ENCODE data around the gene INPP5E.

Gene INPP5E

DNA sequence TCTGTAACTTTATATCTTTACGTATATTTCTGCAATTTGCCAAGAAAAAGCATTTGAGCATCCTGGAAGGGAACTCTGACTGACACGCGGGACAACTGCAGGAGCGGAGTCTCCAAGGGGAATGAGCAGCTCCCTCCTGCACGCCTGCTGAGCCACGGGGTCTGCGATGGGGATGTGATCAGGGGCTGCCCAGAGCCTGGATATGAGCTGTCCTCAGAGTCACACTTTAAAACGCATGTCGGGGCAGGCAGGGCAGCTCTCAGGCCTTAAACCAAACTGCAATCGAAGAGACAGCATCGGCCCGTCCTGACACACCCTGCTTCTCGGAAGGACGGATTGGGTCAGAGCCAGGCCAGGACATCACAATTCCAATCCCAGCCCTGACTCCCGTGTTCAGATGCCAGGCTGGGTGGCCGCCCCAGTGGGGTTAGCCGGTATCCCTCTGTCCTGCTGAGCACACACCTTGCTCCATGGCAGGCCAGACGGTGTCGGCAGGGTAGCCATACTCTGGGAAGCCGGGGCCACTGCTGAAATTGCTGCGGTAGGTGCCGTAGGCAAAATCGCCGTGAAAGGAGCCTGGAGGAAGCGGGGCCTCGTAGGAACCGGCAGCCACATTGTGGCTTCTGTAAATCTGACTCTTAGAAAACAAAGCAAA, 26.0 kb upstream of the INPP5E start:
- DNase-seq (ENCODE audit: low spot score) = no peak
- POLR2A ChIA-PET (ENCODE audit: low non-redundant PET) = no interaction called here
- CTCF ChIA-PET = interaction anchor here (0.7 kb wide), 2 partner anchors 206 to 763 kb away, joined by 3 to 4 read pairs; partner anchors contain the start of gene KCNT1
- TF ChIP-seq, protein P1, sequence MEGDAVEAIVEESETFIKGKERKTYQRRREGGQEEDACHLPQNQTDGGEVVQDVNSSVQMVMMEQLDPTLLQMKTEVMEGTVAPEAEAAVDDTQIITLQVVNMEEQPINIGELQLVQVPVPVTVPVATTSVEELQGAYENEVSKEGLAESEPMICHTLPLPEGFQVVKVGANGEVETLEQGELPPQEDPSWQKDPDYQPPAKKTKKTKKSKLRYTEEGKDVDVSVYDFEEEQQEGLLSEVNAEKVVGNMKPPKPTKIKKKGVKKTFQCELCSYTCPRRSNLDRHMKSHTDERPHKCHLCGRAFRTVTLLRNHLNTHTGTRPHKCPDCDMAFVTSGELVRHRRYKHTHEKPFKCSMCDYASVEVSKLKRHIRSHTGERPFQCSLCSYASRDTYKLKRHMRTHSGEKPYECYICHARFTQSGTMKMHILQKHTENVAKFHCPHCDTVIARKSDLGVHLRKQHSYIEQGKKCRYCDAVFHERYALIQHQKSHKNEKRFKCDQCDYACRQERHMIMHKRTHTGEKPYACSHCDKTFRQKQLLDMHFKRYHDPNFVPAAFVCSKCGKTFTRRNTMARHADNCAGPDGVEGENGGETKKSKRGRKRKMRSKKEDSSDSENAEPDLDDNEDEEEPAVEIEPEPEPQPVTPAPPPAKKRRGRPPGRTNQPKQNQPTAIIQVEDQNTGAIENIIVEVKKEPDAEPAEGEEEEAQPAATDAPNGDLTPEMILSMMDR (conservative IDR thresholded peaks at IDR 0.05; ENCODE audit: low read depth) = no peak
- peak overlapping the region; percentile 6; the same call in 1 of the 2 replicates for H3K27ac ChIP-seq

DNA sequence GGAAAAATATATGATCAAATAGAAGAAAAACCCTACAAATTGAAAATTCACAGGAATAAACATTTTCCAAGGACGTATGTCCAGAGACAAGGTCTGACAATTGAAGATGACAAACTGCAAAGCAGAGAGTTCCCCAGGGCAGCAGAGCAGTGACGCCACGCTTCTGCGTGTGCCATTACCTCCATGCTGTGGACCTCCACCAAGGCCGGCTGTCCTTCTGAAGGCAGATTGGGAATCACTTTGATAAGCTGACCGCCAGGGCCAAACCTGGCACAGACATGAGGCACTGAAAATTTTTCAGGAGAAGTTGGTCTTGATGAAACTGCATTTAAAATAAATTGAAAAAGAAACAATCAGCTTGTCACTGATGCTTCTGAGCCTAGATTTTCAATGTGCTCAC, 24.6 kb upstream of the INPP5E start:
- TF ChIP-seq, protein P1 (conservative IDR thresholded peaks at IDR 0.05; ENCODE audit: low read depth) = no peak
- ChIA-PET CTCF (interaction anchor here (0.6 to 0.7 kb wide), 2 partner anchors 36 to 166 kb away, joined by 4 read pairs; no protein-coding TSS in a partner anchor), POLR2A (ENCODE audit: low non-redundant PET) (no interaction called here)
- no peak for DNase-seq (ENCODE audit: low spot score)
- H3K27ac ChIP-seq = no peak overlapping the region

DNA sequence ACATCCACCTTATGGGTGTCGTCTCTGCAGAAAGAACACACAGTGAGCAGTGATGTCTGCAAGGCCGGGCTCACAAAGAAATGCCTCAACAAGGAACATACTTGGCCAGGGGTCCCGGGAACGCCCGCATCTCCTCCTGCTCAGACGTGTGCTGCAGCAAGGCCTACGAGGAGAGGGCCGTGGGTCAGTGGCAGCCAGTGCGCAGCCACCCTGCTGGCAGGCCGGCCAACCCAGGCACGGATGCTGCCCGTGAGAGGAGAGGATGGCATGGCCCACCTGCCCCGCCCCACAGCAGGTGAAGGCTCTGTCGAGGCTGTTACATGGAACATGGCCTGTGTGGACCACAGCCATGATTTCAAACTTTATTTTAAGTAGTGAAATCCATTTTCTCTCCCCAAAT, 23.9 kb upstream of the INPP5E start:
- ChIA-PET POLR2A (ENCODE audit: low non-redundant PET) (no interaction called here), CTCF (no interaction called here)
- DNase-seq (ENCODE audit: low spot score) = no peak
- TF ChIP-seq, protein P1 (conservative IDR thresholded peaks at IDR 0.05; ENCODE audit: low read depth) = no peak
- H3K27ac ChIP-seq = no peak overlapping the region

DNA sequence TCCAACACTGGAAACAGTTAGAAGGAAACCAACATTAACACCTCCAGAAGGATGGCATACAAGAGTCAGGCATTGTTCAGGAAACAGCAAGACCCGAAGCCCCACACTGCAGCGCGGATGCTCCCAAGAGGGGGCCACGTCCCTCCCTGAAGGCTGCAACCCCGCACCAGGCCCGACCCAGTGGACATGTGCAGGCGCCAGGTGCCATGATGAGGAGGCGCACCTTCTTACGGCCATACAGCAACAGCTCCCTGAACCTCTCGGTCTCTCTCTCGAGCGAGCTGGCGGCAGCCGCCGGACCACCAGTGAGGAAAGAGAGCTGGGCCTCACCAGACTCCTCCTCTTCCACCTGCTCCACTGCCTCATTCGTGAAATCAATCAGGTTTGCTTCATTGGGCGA, 23.0 kb upstream of the INPP5E start:
- no peak for DNase-seq (ENCODE audit: low spot score)
- ChIA-PET CTCF (no interaction called here), POLR2A (ENCODE audit: low non-redundant PET) (no interaction called here)
- H3K27ac ChIP-seq = peak overlapping the region; percentile 0; the same call in 1 of the 2 replicates
- TF ChIP-seq, protein P1 (conservative IDR thresholded peaks at IDR 0.05; ENCODE audit: low read depth) = no peak

DNA sequence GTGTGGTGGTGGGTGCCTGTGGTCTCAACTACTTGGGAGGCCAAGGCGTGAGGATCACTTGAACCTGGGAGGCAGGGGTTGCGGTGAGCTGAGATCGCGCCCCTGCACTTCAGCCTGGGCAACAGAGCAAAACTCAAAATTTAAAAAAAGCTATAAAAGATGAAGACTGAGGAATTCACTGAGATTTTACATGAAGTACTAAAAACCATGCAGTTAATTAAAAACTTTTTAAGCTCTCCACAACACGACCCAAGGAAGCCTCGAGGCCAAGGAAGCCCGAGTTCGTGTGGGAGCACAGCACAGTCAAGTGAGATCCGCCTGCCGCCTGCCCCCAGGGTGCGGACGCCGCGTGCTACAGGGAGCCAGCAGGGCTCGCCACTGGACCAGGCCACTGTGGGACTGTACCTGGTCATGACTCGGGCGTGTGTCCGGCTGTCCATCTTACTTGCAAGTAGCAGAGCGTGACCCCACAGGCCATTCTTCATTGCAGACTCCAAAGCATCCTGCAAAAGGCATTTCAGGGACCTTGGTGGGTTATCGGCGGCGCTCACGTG, 21.2 kb upstream of the INPP5E start:
- TF ChIP-seq, protein P1 (conservative IDR thresholded peaks at IDR 0.05; ENCODE audit: low read depth) = no peak
- CTCF ChIA-PET = interaction anchor here (0.8 kb wide), 1 partner anchor 15 kb away, joined by 7 read pairs; no protein-coding TSS in a partner anchor
- no peak for DNase-seq (ENCODE audit: low spot score)
- H3K27ac ChIP-seq = no peak overlapping the region
- POLR2A ChIA-PET (ENCODE audit: low non-redundant PET) = no interaction called here

DNA sequence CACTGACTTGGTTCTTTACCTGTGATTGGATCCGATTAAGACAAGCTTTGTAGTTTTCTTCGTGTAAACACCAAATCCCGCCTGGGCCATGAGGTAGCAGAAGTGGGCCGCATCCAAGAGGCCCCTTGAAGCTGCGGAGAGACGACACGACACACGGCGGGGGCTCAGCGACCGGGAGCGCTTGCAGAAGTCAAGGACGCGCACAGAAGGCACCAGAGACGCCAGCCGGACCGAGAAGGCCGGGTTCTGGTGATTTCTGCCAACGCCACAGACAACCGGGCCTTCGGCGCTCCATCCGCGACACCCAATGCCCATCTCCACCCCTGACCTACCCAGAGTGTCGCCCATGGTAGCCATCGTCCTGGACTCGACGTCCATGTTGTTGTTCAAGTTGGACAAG, 19.8 kb upstream of the INPP5E start:
- no peak for DNase-seq (ENCODE audit: low spot score)
- POLR2A ChIA-PET (ENCODE audit: low non-redundant PET) = no interaction called here
- TF ChIP-seq, protein P1 (conservative IDR thresholded peaks at IDR 0.05; ENCODE audit: low read depth) = no peak
- CTCF ChIA-PET = no interaction called here
- H3K27ac ChIP-seq = peak overlapping the region; percentile 9; the same call in 1 of the 2 replicates
